CD4-positive, alpha-beta T cell treated with Interleukin-10 for 1 hour (primary cell): ENCODE data around the gene ADARB1.
A peak's percentile ranks its signal among the peaks of the same experiment; 100 is the strongest.

Source experiments
- DNase-seq: peaks from one replicate; pipeline ENCODE4 v3.0.0-alpha.2; 2020

The ADARB1 gene

GRCh38 chr21:45257673-45258341 lies 183.4 kb downstream of the ADARB1 start:
- DNase-seq = no peak

GRCh38 chr21:45258466-45258865 lies 184.1 kb downstream of the ADARB1 start:
- no peak for DNase-seq

- DNase-seq = no peak
These were observed 184.9 kb downstream of the ADARB1 start for GRCh38 chr21:45259206-45259840.

- no peak for DNase-seq
These were observed 185.9 kb downstream of the ADARB1 start for GRCh38 chr21:45260191-45260825.

GRCh38 chr21:45261093-45261492 lies 186.7 kb downstream of the ADARB1 start:
- DNase-seq = no peak

- no peak for DNase-seq
These were observed 187.7 kb downstream of the ADARB1 start for GRCh38 chr21:45262041-45262581.

GRCh38 chr21:45262616-45263015 lies 188.2 kb downstream of the ADARB1 start:
- DNase-seq = no peak

- DNase-seq = no peak
These were observed 189.2 kb downstream of the ADARB1 start for GRCh38 chr21:45263534-45263933.

- DNase-seq = no peak
These were observed 189.9 kb downstream of the ADARB1 start for GRCh38 chr21:45264146-45264911.

GRCh38 chr21:45264912-45265515 lies 190.6 kb downstream of the ADARB1 start:
- no peak for DNase-seq

GRCh38 chr21:45265721-45266517 lies 191.5 kb downstream of the ADARB1 start:
- DNase-seq = no peak

- peak; percentile 61 for DNase-seq
These were observed 192.4 kb downstream of the ADARB1 start for GRCh38 chr21:45266518-45267389.

GRCh38 chr21:45267390-45267760 lies 193.0 kb downstream of the ADARB1 start:
- no peak for DNase-seq

GRCh38 chr21:45269861-45270260 lies 195.5 kb downstream of the ADARB1 start:
- DNase-seq = no peak

GRCh38 chr21:45270306-45270821 lies 196.0 kb downstream of the ADARB1 start:
- DNase-seq = no peak
